GM21528 (cell line): ENCODE data around the gene SMARCA4.
"Not testable (repeated sequence)": the region's sequence is repeated elsewhere in the genome, so short reads cannot be mapped to it uniquely, and the experiment has no call there.

Experiments
- ATAC-seq: cut with Tn5 transposase; IDR thresholded peaks from one replicate; pipeline ENCODE4 v1.9.1; 2021; ENCODE audit warnings: mild to moderate bottlenecking, moderate library complexity; ENCODE audit not compliant: unreplicated experiment, low FRiP score

The SMARCA4 gene

GRCh38 chr19:11092181-11092538 is 131.3 kb downstream of the SMARCA4 start:
- no peak for ATAC-seq

- no peak for ATAC-seq
Observed at GRCh38 chr19:11093689-11094238, 132.9 kb downstream of the SMARCA4 start.

- no peak for ATAC-seq
Observed at GRCh38 chr19:11094520-11094894, 133.7 kb downstream of the SMARCA4 start.

- ATAC-seq = peak; percentile 45
Observed at GRCh38 chr19:11096210-11096841, 135.5 kb downstream of the SMARCA4 start.

GRCh38 chr19:11097367-11097766 is 136.5 kb downstream of the SMARCA4 start:
- not testable (repeated sequence) for ATAC-seq

GRCh38 chr19:11098327-11098726 is 137.5 kb downstream of the SMARCA4 start:
- no peak for ATAC-seq

- no peak for ATAC-seq
Observed at GRCh38 chr19:11098861-11099260, 138.0 kb downstream of the SMARCA4 start.

GRCh38 chr19:11100049-11100448 is 139.2 kb downstream of the SMARCA4 start:
- ATAC-seq = no peak

- no peak for ATAC-seq
Observed at GRCh38 chr19:11101057-11101456, 140.2 kb downstream of the SMARCA4 start.

- no peak for ATAC-seq
Observed at GRCh38 chr19:11102944-11103343, 142.1 kb downstream of the SMARCA4 start.

- ATAC-seq = not testable (repeated sequence)
Observed at GRCh38 chr19:11103667-11104066, 142.8 kb downstream of the SMARCA4 start.

GRCh38 chr19:11105014-11105636 is 144.3 kb downstream of the SMARCA4 start:
- no peak for ATAC-seq

GRCh38 chr19:11106477-11106876 is 145.6 kb downstream of the SMARCA4 start:
- no peak for ATAC-seq

GRCh38 chr19:11108746-11109145 is 147.9 kb downstream of the SMARCA4 start:
- ATAC-seq = no peak

GRCh38 chr19:11111117-11111770 is 150.4 kb downstream of the SMARCA4 start:
- ATAC-seq = no peak

GRCh38 chr19:11111771-11112144 is 150.9 kb downstream of the SMARCA4 start:
- ATAC-seq = no peak
